Chondrocyte (in vitro differentiated cells): ENCODE measurements around the gene ZNF140. TPM values are rescaled to one million over a fixed set of nuclear protein-coding genes. Genes with fewer than 3 reads are reported as not detected.

Experiments
- DNase-seq: peaks from one replicate; pipeline ENCODE4 v3.0.0; 2021; ENCODE audit warnings: mixed read lengths, low spot score
- H3K27ac Mint-ChIP-seq: one replicate; pipeline ENCODE4 v1.8.0; 2021; ENCODE audit warnings: mild to moderate bottlenecking, moderate library complexity, mixed read lengths; ENCODE audit not compliant: unreplicated experiment
- H3K27me3 Mint-ChIP-seq: 2 replicates; pipeline ENCODE4 v1.8.0; 2021; ENCODE audit warnings: low read depth, mixed read lengths
- H3K36me3 Mint-ChIP-seq: 2 replicates; pipeline ENCODE4 v1.8.0; 2021; ENCODE audit warnings: low read depth, mixed read lengths
- H3K4me1 Mint-ChIP-seq: 2 replicates; pipeline ENCODE4 v1.8.0; 2021; ENCODE audit warnings: low read depth, mild to moderate bottlenecking, mixed read lengths
- H3K4me3 Mint-ChIP-seq: one replicate; pipeline ENCODE4 v1.8.0; 2021; ENCODE audit warnings: mild to moderate bottlenecking, moderate library complexity, mixed read lengths; ENCODE audit not compliant: unreplicated experiment
- H3K9me3 Mint-ChIP-seq: 2 replicates; pipeline ENCODE4 v1.8.0; 2021; ENCODE audit warnings: low read depth, mixed read lengths
- CTCF ChIP-seq: fragments of 200-600 bp; sonication (generic); IDR thresholded peaks from 2 replicates; pipeline ENCODE4 v1.5.0; 2021; ENCODE audit warnings: antibody characterized with exemption, mild to moderate bottlenecking, moderate library complexity
- total RNA-seq: library from RNA; stranded (reverse); gene quantifications from 3 replicates; pipeline ENCODE4 v1.2.1, GENCODE V29; 2021

The ZNF140 gene
- total RNA-seq, 1 donor from 2014 or later = 13.0 TPM

- DNase-seq = no peak
- peaks cover 73% of the 10 kb centered on the region for H3K36me3 Mint-ChIP-seq
- H3K4me3 Mint-ChIP-seq = no peak overlapping the region
- no peak for TF ChIP-seq CTCF
- H3K4me1 Mint-ChIP-seq = no peaks in the 10 kb centered on the region
- no peak overlapping the region for H3K27ac Mint-ChIP-seq
- peaks cover 74% of the 10 kb centered on the region for H3K9me3 Mint-ChIP-seq
- H3K27me3 Mint-ChIP-seq = no peaks in the 10 kb centered on the region
Observed at GRCh38 chr12:133108150-133108549, 27.4 kb downstream of the ZNF140 start.

- Mint-ChIP-seq H3K4me3 (no peak overlapping the region), H3K27me3 (no peaks in the 10 kb centered on the region), H3K36me3 (peaks cover 71% of the 10 kb centered on the region), H3K9me3 (peaks cover 72% of the 10 kb centered on the region), H3K4me1 (no peaks in the 10 kb centered on the region), H3K27ac (no peak overlapping the region)
- TF ChIP-seq CTCF = no peak
- DNase-seq = no peak
Observed at GRCh38 chr12:133120385-133121191, 39.9 kb downstream of the ZNF140 start.

- H3K27me3 Mint-ChIP-seq = no peaks in the 10 kb centered on the region
- no peak for DNase-seq
- peaks cover 59% of the 10 kb centered on the region for H3K9me3 Mint-ChIP-seq
- no peak overlapping the region for H3K27ac Mint-ChIP-seq
- H3K36me3 Mint-ChIP-seq = peaks cover 59% of the 10 kb centered on the region
- peaks cover 4% of the 10 kb centered on the region for H3K4me1 Mint-ChIP-seq
- no peak overlapping the region for H3K4me3 Mint-ChIP-seq
- TF ChIP-seq CTCF = no peak
Observed at GRCh38 chr12:133124674-133125073, 44.0 kb downstream of the ZNF140 start.

GRCh38 chr12:133129368-133130037 is 48.8 kb downstream of the ZNF140 start:
- Mint-ChIP-seq H3K4me3 (peak overlapping the region; percentile 96), H3K36me3 (peaks cover 36% of the 10 kb centered on the region), H3K27me3 (no peaks in the 10 kb centered on the region), H3K4me1 (peaks cover 12% of the 10 kb centered on the region), H3K9me3 (peaks cover 42% of the 10 kb centered on the region), H3K27ac (peak overlapping the region; percentile 98)
- DNase-seq = no peak
- no peak for TF ChIP-seq CTCF

- Mint-ChIP-seq H3K27me3 (no peaks in the 10 kb centered on the region), H3K36me3 (peaks cover 37% of the 10 kb centered on the region), H3K4me3 (peak within 1 kb of the TSS; percentile 96), H3K27ac (peak within 1 kb of the TSS; percentile 98), H3K4me1 (peaks cover 12% of the 10 kb centered on the region), H3K9me3 (peaks cover 41% of the 10 kb centered on the region)
- TF ChIP-seq CTCF = no peak
- peak; percentile 98 for DNase-seq
Observed at GRCh38 chr12:133130038-133130807, 49.5 kb downstream of the ZNF140 start, which contains the start of the genes ZNF10 and ZNF891. TSS of gene ZNF10 (plus strand) at chr12:133130627. CDS start at chr12:133144493, 13,866 bp downstream. TSS of gene ZNF891 (minus strand) at chr12:133130274. CDS start at chr12:133121918, 8,356 bp downstream.
